Ecto neural progenitor cell (in vitro differentiated cells): Measurements from ENCODE around the gene TWF2.
"Not testable (repeated sequence)": the region's sequence is repeated elsewhere in the genome, so short reads cannot be mapped to it uniquely, and the experiment has no call there.

Experiments
- DNase-seq: peaks from one replicate; pipeline ENCODE4 v3.0.0-alpha.2; 2018; ENCODE audit warnings: low spot score

TWF2 gene

DNA sequence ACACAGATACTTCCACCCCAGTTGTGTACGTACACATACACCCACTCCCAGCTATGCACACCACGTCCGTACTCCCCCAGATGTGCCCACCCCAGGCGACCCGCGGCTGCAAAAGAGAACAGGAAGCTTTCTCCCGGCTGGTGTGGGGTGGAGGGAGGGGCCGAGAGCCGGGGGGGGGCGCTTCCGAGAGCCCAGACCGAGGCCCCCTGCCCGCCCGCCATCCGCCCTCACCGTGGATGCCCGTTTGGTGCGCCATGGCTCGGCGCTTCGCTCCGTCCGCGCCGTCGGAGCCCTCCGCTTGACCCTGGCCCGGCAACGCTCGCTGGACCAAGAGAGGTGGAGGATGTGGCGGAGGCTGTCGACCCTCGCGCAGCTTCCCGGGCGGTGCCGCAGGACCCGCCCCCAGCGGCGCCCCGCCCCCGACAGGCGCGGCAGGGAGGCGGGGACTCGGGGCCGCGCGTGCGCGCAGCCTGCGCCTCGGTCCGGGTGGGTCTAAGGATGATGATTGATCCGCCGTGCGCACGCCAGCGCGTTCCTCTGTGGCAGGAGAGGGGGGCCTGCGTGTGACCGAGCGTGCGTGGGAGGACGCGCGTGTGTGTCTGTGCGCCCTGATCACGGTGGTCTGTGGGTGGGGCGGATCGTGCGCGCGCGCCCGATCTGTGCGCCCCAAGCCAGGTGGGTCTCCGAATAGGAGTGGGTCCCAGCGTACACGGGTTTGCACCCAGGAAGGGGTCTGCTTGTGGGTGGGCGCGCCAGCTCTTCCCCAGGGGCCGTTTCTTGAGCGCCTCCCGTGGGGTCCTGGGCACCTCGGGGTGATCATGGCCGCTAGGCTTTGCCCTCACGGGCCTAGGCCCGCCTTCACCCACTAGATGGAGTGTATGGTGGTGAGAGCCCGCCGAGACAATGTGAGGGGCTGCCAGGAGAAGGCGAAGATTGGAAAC, at the start of gene TWF2:
TSS of gene TWF2 (minus strand) at position 398 of the 941 bp plus-strand sequence. CDS start at position 256, 142 bp downstream.
- DNase-seq = peak; percentile 90

DNA sequence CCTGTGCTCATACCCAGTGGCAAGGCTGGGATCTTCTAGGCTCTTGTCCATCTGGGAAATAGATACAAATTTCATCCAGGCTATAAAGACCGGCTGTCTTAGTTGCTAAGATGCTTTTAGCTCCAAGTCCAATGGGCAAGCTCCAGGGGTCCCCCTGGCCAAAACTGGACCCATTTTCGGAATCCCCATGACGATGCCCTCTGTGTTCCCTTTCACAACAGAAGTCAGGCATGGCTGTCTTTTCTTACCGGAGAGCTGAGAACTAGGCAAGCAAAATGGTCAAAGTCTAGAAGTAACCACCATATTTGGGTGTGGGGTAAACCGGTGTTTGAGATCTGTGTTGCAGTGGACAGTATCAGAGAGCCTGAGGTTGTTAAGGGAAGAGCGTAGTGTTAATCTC, 49.7 kb upstream of the TWF2 start:
- peak; percentile 32 for DNase-seq

DNA sequence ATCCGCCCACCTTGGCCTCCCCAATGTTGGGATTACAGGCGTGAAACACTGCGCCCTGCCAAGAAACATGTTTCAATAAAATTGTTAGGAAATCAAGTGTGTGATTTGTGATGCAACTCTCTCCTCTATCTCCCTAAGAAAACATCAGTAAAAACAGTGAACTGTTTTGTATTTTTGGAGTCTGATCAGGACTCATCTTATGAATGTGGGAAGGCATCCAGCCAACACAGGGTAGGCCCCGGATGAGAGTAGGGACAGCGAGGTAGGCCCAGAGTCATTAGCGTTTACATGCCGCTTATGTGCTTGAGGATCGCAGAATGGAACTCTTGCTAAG, 47.8 kb upstream of the TWF2 start:
- DNase-seq = peak; percentile 43

DNA sequence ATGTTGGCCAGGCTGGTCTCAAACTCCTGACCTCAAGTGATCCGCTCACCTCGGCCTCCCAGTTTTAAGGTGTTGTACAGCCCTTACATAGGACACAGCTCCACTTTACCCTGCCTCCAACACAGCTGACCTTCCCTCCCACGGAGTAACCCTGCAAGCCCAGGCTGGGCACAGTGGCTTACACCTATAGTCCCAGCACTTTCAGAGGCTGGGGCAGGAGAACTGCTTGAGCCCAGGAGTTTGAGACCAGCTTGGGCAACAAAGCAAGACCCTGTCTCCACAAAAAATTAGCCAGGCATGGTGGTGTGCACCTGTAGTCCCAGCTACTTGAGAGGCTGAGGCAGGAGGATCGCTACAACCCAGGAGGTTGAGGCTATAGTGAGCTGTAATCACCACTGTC, 45.1 kb upstream of the TWF2 start:
- DNase-seq = not testable (repeated sequence)

DNA sequence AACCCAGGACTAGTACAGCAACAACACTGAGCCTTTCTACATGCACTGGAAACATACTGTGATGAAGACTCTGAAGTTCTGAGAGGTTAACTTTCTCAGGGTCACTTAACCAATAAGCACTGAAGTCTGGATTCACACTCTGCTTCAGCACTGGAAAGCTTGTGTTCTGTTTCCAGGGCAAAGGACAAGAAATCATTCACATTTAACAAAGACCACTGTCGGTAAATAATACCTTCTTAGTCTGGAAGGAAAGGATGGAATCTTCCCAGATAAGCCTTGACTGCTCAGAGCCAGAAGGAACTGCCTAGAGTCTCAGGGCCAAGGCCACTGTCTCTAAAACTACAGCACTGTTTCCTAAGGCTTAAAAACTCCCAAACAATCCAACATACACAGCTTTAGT, 44.3 kb upstream of the TWF2 start:
- no peak for DNase-seq

DNA sequence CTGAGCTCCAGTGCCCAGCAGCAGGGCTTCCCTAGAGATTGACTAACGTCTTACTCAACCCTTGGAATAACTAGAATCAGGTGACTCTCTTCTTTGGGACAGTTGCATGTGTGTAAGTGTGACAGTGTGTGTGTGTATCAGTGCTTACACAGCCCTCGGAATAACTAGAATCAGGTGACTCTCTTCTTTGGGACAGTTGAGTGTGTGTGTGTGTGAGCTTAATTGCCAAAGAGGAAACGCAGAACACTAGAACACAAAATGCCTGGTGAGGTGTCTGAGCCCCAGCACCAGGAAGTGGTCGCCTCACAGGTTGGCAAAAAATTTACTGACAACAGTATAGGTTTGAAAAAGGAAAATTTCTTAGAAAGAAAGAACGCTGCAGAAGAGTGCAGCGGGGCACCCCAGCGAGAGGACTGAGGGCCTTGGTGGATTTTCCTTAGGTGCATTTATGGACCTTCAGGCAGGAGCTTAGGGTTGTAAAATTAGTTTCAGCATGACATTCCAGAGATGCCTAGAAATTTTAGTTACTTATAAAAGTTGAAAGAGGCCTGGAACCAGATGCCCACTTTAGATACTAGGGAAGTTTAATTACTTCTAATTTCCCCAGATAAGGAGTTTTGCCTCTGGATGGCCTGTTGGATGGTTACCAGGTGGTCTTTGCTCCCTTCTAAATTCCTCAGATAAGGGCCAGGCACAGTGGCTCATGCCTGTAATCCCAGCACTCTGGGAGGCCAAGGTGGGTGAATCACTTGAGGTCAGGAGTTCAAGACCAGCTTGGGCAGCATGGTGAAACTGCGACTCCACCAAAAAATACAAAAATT, 43.2 kb upstream of the TWF2 start:
- no peak for DNase-seq

DNA sequence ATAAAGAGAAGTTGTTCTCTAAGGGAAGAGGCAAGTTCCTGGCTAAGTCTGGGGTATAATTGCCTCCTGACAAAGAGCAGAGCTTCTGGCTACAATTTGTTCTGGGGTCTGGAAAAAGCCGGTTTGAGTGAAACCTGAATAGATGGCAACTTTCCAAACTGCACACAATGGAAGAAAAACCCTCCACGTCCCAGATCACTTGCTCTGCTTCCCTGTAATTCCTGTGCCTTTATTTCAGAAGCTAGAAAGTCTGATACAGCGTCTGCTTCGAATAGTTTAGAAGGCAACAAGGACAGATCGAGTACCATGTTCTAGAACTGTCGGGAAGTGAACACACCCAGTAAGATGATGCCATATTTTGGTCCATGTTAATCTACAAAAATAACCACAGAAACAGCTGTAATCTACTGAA, 41.1 kb upstream of the TWF2 start:
- no peak for DNase-seq

DNA sequence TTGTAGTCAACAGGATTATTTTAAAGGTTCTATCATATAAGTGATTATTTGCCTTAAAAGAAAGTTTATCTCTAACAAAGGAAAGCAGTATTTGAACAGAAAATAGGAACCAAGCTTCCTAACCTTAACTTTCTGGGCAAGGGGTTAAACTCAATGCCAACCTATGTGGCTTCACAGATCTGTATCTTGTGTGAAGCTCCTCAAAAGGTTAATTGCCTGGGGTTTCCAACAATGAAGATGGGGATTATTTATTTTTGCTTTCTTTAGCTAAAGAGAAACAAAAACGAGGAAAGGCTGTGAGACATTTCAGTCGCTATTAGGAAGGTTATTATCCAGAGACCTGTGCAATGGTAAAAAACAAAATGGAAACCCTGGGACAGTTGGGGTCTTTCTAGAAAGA, 40.6 kb upstream of the TWF2 start:
- DNase-seq = no peak

DNA sequence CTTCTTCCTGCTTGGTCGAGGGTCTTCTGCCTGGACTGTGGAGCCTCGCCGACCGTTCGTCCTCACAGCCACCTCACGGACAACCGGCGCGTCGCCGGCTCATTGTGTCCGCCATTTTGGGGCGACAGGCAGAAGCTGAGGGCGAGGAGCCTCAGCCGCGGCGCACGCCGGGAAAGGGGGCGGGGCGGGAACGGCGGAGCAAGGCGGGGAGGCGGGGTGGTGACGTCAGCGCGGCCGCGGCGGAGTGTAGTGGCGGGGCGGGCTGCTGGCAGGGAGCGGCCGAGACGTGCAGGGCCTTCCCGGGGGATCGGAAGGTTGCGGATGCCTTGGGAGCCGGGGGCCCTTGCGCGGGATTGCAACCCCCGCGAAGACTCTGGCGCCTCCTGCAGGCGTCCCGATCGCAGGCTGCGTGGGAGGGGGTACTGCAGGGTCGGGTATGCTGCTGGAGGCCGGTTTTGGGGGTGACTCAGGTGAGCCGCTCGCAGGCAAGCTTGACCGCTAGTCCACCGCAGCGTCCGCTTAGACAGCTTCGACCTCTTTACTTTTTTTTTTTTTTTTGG, 39.6 kb upstream of the TWF2 start, which contains the start of gene WDR82:
TSS of gene WDR82 (minus strand) at position 140 of the 560 bp plus-strand sequence. CDS start 288 bp downstream, outside the sequence.
- peak; percentile 99 for DNase-seq

DNA sequence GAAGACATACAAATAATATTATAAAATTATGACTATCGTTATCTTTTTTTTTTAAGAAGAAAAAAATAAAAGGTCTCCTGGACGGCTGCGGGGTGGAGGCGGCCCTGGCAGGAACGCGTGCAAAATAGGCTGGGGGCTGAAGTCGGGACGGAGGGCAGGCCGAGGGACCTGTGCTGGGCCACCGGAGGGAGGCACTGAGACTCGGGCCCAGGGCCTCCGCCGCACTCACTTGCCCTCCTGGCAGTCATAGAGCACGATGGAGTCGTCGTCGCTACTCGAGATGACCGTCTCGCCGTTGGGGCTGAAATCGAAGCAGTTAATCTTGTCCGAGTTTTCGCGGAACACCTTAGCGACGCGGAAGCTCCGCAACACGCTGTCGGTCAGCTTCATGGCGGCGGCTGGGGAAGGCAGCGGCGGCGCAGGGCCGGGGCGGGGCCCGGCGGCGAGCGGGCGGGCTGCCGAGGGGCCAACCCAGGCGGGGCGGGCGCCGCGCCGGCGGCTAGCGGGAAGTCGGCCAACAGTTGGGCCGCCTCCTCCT, 39.1 kb upstream of the TWF2 start:
- DNase-seq = no peak

DNA sequence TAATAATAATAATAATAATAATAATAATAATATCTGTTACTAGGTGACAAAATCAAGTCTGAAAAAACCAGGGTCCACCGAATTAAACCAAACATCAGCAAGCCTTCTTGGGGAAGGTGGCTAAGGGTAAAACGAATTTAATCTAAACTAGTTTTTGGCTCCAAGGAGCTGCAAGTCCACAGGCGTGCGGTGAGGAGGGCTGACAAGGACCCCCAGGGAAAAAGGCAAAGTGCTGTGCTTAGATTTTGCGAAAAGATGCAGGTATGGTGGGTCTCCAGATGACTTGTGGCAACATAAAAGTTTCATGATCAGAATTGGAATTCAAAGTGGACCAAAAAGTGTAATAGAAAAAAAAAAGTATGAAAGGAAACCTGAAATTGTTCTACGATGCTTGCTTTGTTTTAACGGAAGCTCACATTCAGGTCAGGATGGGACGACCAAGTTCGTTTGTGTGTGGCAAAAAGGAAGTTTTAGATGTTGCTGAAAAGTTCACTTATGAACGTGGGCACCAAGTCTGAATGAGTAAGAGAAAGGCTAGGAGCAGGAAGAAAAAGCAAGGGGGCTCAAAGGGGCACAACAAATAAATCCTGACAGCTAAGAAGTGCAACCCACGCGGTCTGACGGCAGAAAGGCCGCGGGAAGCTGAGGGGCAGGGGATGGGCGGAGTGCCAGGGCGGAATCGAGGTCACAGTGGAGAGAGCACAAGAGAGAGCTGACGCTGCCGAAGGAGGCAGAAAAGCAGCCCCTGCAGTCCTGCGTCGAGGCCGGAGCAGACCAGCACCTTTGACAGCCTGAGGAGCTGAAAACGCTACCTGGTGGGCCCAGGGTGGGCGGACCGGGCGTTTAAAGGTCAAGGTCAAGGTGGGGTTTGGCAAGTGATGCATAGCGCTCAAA, 38.4 kb upstream of the TWF2 start:
- DNase-seq = peak; percentile 71

DNA sequence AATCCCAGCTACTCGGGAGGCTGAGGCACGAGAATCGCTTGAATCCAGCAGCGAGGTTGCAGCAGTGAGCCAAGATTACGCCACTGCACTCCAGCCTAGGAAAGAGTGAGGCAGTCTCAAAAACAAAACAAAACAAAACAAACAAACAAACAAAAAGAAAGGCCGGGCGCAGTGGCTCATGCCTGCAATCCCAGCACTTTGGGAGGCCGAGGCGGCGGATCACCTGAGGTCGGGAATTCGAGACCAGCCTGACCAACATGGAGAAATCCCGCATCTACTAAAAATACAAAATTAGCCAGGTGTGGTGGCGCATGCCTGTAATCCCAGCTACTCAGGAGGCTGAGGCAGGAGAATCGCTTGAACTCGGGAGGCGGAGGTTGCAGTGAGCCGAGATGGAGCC, 35.8 kb upstream of the TWF2 start:
- DNase-seq = not testable (repeated sequence)

DNA sequence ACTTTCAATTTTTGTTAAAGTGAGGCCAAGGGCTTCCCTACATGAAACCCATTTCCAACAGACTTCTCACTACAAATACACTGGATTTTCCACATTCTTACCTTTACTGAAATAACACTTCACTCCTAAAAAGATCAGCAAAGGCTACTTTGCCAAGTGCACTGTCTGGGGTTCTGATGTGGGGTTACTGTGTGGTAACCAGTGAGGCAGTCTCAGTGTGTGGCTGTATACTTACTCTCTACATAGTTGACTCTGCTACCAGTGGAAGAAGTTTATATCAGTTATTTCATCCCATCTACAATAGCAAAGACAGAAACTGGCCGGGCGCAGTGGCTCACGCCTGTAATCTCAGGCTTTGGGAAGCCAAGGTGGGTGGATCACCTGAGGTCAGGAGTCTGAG, 33.9 kb upstream of the TWF2 start:
- DNase-seq = no peak

DNA sequence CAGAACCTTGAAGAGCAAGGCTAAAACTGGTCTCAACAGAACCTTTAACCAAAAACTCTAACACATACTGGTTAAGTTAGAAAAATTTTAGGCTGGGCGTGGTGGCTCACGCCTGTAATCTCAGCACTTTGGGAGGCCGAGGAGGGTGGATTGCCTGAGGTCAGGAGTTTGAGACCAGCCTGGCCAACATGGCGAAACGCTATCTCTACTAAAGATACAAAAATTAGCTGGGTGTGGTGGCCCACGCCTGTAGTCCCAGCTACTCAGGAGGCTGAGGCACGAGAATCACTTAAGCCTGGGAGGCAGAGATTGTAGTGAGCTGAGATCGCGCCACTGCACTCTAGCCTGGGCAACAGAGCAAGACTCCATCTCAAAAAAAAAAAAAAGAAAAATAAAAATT, 33.2 kb upstream of the TWF2 start:
- not testable (repeated sequence) for DNase-seq

DNA sequence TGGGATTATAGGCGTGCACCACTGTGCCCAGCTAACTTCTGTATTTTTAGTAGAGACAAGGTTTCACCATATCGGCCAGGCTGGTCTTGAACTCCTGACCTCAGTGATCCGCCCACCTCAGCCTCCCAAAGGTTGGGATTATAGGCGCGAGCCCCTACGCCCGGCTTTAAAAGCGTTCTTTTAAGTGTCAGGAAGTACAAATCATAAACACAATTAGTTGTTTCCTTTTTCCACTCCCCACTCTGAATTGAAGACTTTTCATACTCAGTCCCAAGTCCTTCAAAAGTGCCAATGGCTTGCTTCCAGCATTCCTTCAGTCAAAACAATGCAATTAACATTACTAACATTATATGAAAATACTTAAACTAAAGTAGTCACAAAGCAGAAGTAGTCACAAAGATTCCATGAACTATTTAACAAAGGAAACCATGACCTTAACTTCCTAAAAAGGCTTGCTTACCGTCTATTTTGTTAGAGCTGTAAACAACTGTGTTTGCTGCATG, 31.3 kb upstream of the TWF2 start:
- no peak for DNase-seq

DNA sequence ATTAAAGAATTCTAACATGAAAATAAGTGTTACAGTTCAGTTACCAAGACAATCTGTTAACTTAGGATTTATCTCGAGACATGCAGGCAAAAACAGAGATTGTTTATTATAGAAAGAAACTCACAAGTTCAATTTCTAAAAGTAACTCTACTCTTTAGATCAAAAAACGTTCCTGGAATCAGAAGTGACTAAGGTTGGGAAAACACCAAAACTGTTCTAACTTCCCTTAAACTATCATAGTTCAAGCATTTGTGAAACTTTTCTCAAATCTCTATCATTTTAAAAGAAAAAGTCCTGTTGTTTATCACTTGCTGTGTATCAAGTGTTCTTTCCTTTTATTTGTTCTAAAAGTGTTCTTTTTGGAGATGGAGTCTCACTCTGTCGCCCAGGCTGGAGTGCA, 30.8 kb upstream of the TWF2 start:
- DNase-seq = no peak

DNA sequence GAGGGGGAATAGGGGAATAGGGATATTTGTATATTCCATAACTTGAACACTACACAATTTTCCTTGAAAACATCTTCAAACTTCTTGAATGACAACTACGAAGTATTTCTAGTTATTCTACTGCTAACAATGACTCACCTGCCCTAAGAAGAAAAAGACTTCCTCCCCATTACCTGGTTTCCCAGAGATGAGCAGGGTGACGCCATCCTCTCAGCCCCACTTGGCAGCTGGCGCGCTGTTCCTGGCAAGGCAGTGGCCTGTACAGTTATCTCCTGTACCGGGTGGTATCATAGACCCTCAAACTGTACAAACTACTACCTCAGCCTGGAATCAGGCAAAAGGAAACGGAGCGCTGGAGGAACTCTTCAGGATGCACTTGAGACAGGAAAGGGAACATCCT, 29.1 kb upstream of the TWF2 start:
- no peak for DNase-seq

DNA sequence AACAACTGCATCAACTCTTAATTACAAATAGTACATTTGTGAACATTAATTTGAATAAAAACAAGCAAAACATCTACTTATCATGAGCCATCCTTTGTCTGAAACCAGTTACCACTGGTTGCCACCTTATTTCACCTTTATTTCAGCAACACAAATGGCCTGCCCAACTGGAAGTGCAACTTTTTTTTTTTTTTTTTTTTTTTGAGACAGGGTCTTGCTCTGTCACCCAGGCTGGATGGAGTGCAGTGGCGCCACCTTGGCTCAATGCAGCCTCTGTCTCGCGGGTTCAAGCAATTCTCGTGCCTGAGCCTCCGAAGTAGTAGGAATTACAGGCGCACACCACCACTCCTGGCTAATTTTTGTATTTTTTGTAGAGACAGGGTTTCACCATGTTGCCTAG, 26.4 kb upstream of the TWF2 start:
- no peak for DNase-seq

DNA sequence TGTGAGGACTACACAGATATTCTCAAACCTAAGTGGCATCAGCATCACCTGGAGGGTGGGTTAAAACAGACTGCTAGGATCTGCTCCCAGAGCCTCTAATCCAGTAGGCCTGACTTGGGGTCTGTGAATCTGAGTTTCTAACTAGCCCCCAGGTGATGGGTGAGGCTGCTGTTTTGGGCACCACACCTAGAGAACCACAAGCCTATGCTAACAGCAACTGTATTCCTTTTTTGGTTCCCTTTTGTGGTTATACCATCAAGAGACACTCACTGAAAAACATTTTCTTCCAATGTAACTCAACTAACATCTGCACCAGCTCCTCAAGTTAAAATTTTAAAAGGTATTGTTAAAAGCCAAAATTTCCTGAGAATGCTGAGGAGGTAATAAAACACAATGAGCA, 23.5 kb upstream of the TWF2 start:
- DNase-seq = no peak

DNA sequence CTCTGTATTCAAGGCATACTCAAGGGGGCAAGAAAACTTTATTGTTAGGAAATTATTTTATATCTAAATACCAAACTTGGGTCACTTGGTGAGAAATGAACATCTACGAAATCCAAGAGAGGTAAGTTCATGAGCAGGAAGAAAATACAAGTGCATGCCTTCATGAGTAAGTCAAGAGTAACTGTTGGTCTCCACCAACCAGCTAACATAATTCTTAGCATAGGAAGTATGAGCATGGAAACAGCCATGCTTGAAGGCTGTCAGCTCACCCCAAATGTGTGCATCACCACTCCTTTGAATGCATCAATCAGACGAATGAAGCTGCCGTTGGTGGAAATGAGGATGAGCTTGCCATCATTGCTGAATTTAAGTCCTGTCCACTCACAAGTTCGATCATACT, 20.5 kb upstream of the TWF2 start:
- no peak for DNase-seq

DNA sequence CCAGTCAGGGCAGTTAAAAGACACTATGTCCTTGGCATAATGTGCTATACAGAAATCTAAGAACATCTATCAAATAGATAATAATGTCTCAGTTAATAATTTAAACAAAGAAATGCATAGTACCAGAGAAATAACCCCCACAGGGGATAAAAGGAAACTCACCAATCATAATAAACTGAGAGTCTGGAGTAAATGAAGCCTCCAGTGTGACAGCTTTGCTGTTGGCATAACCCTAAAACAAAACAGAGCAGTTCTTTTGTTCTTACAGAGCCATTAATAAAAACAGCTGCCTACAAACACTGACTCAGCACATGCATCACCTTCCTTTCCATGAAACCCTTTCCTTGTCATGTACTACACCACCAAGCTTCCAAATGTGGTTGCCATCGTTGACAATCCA, 20.1 kb upstream of the TWF2 start:
- no peak for DNase-seq
